DMS79 (cell line): ENCODE measurements around the gene FBXO27.
"Not testable (repeated sequence)": the region's sequence is repeated elsewhere in the genome, so short reads cannot be mapped to it uniquely, and the experiment has no call there.

ENCODE experiments used
- DNase-seq: peaks from one replicate; lab custom pipeline; 2025; lab: John Stamatoyannopoulos, UW

Gene FBXO27

GRCh38 chr19:38988627-38989026 lies 43.7 kb downstream of the FBXO27 start:
- not testable (repeated sequence) for DNase-seq

GRCh38 chr19:38987745-38988144 lies 44.6 kb downstream of the FBXO27 start:
- not testable (repeated sequence) for DNase-seq

GRCh38 chr19:38985262-38985661 lies 47.1 kb downstream of the FBXO27 start:
- no peak for DNase-seq

GRCh38 chr19:38980583-38981374 lies 51.6 kb downstream of the FBXO27 start:
- no peak for DNase-seq

- no peak for DNase-seq
Observed at GRCh38 chr19:38979812-38980211, 52.5 kb downstream of the FBXO27 start.

GRCh38 chr19:38978326-38978689 lies 54.0 kb downstream of the FBXO27 start:
- DNase-seq = no peak

- no peak for DNase-seq
Observed at GRCh38 chr19:38977445-38978325, 54.7 kb downstream of the FBXO27 start.

GRCh38 chr19:38975861-38976271 lies 56.5 kb downstream of the FBXO27 start:
- no peak for DNase-seq

GRCh38 chr19:38975214-38975860 lies 57.0 kb downstream of the FBXO27 start, which contains the start of gene FBXO17:
FBXO17 (minus strand) TSS chr19:38975742; CDS start chr19:38950319, 25,423 bp downstream.
- DNase-seq = no peak

- no peak for DNase-seq
Observed at GRCh38 chr19:38974624-38975213, 57.6 kb downstream of the FBXO27 start.
